ENCODE data around the gene IL12A.

The IL12A gene

DNA sequence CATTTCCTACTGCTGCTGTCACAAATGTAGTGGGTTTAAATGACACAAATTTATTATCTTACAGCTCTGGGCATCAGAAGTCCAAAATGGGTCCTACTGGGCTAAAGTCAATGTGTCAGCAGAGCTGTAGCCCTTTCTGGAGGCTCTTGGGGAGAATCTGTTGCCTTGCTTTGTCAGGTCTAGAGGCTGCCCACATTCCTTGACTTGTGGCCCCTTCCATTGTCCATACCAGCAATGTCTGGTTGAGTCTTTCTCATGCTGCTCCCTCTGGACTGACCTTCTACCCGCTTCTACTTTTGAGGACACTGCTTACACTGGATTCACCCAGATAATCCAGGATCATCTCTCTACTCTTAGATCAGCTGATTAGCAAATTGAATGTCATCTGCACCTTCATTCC, 3.0 kb downstream of the IL12A start:
- H3K36me3 ChIP-seq (ENCODE audit: control insufficient read depth, insufficient read depth, low read length), result no peaks in the 10 kb centered on the region
- H3K27ac ChIP-seq (ENCODE audit: low read depth, low read length), result no peak overlapping the region
- no peak overlapping the region for H3K4me3 ChIP-seq (ENCODE audit: low read depth, low read length)
- H3K9me3 ChIP-seq (ENCODE audit: control insufficient read depth, insufficient read depth, low read length), result peaks cover 4% of the 10 kb centered on the region; the same call in 1 of the 2 replicates
- peaks cover 12% of the 10 kb centered on the region; the same call in 1 of the 2 replicates for H3K27me3 ChIP-seq (ENCODE audit: control insufficient read depth, insufficient read depth, low read length)
- H3K9ac ChIP-seq (ENCODE audit: low read depth, low read length), result no peak overlapping the region
- peaks cover 28% of the 10 kb centered on the region for H3K4me1 ChIP-seq (ENCODE audit: control insufficient read depth, insufficient read depth, low read length)

DNA sequence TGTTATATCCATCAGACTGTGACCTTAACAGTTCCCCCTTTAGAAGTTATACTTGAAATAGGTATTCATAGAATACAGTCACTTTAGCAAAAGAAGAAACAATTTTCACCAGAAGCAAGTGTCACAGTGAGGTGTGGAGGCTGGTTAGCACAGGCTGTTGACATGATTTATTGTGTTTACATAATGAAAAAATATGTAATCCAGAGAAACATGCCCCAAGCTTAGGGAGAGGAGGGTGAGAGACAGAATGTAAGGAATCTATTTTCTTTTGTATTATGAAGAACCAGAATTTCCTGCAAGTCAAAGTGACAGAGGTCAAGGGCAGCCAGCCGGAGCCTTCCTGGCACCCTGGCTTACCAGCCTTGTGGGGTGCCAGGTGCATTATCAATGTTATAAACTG, 4.0 kb downstream of the IL12A start:
- Histone ChIP-seq H3K4me1 (ENCODE audit: control insufficient read depth, insufficient read depth, low read length) (peaks cover 28% of the 10 kb centered on the region), H3K4me3 (ENCODE audit: low read depth, low read length) (no peak overlapping the region), H3K36me3 (ENCODE audit: control insufficient read depth, insufficient read depth, low read length) (no peaks in the 10 kb centered on the region), H3K27me3 (ENCODE audit: control insufficient read depth, insufficient read depth, low read length) (peaks cover 12% of the 10 kb centered on the region; the same call in 1 of the 2 replicates), H3K9ac (ENCODE audit: low read depth, low read length) (no peak overlapping the region), H3K9me3 (ENCODE audit: control insufficient read depth, insufficient read depth, low read length) (no peaks in the 10 kb centered on the region), H3K27ac (ENCODE audit: low read depth, low read length) (no peak overlapping the region)

- peaks cover 24% of the 10 kb centered on the region for H3K4me1 ChIP-seq (ENCODE audit: control insufficient read depth, insufficient read depth, low read length)
Measured at GRCh38 chr3:159994182-159994581, 5.5 kb downstream of the IL12A start.

DNA sequence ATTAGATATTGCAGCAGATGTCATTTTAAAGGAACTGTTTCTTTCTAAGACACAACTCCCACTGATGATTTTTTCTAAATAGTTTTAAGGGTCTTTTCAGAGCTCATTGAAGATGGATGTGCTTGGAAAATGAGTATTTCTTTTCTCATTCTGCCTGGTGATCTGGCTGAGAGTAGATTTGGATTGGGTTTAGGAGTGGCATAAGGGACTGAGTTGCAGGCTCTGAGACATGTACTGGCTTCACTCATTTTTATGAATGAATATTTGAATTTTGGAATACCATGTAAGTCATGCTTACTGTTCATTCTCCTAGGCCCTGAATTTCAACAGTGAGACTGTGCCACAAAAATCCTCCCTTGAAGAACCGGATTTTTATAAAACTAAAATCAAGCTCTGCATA, 6.5 kb downstream of the IL12A start:
- H3K4me1 ChIP-seq (ENCODE audit: control insufficient read depth, insufficient read depth, low read length), result peaks cover 24% of the 10 kb centered on the region
- no peak overlapping the region for H3K27ac ChIP-seq (ENCODE audit: low read depth, low read length)
- no peaks in the 10 kb centered on the region for H3K27me3 ChIP-seq (ENCODE audit: control insufficient read depth, insufficient read depth, low read length)
- H3K9me3 ChIP-seq (ENCODE audit: control insufficient read depth, insufficient read depth, low read length), result no peaks in the 10 kb centered on the region
- H3K36me3 ChIP-seq (ENCODE audit: control insufficient read depth, insufficient read depth, low read length), result no peaks in the 10 kb centered on the region
- no peak overlapping the region for H3K9ac ChIP-seq (ENCODE audit: low read depth, low read length)
- no peak overlapping the region for H3K4me3 ChIP-seq (ENCODE audit: low read depth, low read length)

More at GRCh38 chr3:159994182-159994581, 5.5 kb downstream of the IL12A start:
- Histone ChIP-seq H3K9me3 (ENCODE audit: control insufficient read depth, insufficient read depth, low read length) (no peaks in the 10 kb centered on the region), H3K27ac (ENCODE audit: low read depth, low read length) (no peak overlapping the region), H3K4me3 (ENCODE audit: low read depth, low read length) (no peak overlapping the region; the same call in 1 of the 2 replicates), H3K36me3 (ENCODE audit: control insufficient read depth, insufficient read depth, low read length) (no peaks in the 10 kb centered on the region), H3K9ac (ENCODE audit: low read depth, low read length) (no peak overlapping the region), H3K27me3 (ENCODE audit: control insufficient read depth, insufficient read depth, low read length) (peaks cover 8% of the 10 kb centered on the region; the same call in 1 of the 2 replicates)

- H3K9ac ChIP-seq (ENCODE audit: low read depth, low read length), result no peak overlapping the region
- no peak overlapping the region for H3K27ac ChIP-seq (ENCODE audit: low read depth, low read length)
- H3K36me3 ChIP-seq (ENCODE audit: control insufficient read depth, insufficient read depth, low read length), result no peaks in the 10 kb centered on the region
- no peak overlapping the region for H3K4me3 ChIP-seq (ENCODE audit: low read depth, low read length)
- peaks cover 25% of the 10 kb centered on the region for H3K4me1 ChIP-seq (ENCODE audit: control insufficient read depth, insufficient read depth, low read length)
- no peaks in the 10 kb centered on the region for H3K27me3 ChIP-seq (ENCODE audit: control insufficient read depth, insufficient read depth, low read length)
- H3K9me3 ChIP-seq (ENCODE audit: control insufficient read depth, insufficient read depth, low read length), result no peaks in the 10 kb centered on the region
Measured at GRCh38 chr3:159996018-159996417, 7.4 kb downstream of the IL12A start.

DNA sequence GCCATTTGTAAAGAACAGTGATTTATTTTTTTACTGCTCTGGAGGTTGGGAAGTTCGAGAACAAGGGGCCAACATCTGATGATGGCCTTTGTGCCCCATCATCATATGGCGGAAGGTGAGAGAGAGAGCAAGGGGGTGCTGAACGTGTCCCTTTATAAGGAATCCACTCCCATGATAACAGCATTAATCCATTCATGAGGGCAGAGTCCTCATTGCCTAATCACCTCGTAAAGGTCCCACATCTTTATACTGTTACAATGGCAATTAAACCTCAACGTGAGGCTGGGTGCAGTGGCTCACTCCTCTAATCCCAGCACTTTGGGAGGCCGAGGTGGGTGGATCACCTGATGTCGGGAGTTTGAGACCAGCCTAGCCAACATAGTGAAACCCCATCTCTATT, 8.3 kb downstream of the IL12A start:
- Histone ChIP-seq H3K27me3 (ENCODE audit: control insufficient read depth, insufficient read depth, low read length) (no peaks in the 10 kb centered on the region), H3K9ac (ENCODE audit: low read depth, low read length) (no peak overlapping the region), H3K27ac (ENCODE audit: low read depth, low read length) (no peak overlapping the region), H3K36me3 (ENCODE audit: control insufficient read depth, insufficient read depth, low read length) (no peaks in the 10 kb centered on the region), H3K9me3 (ENCODE audit: control insufficient read depth, insufficient read depth, low read length) (no peaks in the 10 kb centered on the region), H3K4me1 (ENCODE audit: control insufficient read depth, insufficient read depth, low read length) (peaks cover 35% of the 10 kb centered on the region), H3K4me3 (ENCODE audit: low read depth, low read length) (no peak overlapping the region)

DNA sequence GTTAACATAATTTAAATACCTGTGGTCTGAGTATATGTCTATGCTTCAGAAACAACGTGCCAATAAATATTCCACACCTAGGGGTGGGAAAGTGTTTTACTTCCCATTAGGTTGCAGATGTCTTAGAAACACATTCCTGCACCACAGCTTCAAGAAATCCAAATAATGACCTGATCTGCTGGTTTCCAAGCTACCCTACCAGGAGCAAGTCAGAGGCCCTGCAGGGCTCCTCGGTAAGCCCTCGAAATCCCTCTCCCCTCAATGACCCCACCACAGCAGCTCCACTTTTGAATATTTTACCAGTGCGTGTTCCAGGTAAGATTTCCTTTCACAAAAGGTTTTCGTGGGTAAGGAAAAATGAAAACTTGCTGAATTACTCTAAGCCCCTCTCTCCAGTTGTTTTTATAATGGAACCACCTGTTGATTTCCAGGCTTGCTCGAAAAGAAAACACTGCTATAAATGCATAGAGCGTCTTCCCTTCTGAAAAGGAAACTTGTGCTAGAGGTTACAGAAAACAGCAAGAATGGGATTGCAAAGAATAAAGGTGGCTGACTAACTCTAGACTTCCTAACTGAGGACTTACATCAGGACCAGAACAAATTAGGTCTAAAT, 12.6 kb downstream of the IL12A start:
- Histone ChIP-seq H3K9me3 (ENCODE audit: control insufficient read depth, insufficient read depth, low read length) (no peaks in the 10 kb centered on the region), H3K27me3 (ENCODE audit: control insufficient read depth, insufficient read depth, low read length) (no peaks in the 10 kb centered on the region), H3K4me3 (ENCODE audit: low read depth, low read length) (no peak overlapping the region), H3K9ac (ENCODE audit: low read depth, low read length) (no peak overlapping the region), H3K36me3 (ENCODE audit: control insufficient read depth, insufficient read depth, low read length) (no peaks in the 10 kb centered on the region), H3K4me1 (ENCODE audit: control insufficient read depth, insufficient read depth, low read length) (peaks cover 11% of the 10 kb centered on the region), H3K27ac (ENCODE audit: low read depth, low read length) (peak overlapping the region; percentile 52)

DNA sequence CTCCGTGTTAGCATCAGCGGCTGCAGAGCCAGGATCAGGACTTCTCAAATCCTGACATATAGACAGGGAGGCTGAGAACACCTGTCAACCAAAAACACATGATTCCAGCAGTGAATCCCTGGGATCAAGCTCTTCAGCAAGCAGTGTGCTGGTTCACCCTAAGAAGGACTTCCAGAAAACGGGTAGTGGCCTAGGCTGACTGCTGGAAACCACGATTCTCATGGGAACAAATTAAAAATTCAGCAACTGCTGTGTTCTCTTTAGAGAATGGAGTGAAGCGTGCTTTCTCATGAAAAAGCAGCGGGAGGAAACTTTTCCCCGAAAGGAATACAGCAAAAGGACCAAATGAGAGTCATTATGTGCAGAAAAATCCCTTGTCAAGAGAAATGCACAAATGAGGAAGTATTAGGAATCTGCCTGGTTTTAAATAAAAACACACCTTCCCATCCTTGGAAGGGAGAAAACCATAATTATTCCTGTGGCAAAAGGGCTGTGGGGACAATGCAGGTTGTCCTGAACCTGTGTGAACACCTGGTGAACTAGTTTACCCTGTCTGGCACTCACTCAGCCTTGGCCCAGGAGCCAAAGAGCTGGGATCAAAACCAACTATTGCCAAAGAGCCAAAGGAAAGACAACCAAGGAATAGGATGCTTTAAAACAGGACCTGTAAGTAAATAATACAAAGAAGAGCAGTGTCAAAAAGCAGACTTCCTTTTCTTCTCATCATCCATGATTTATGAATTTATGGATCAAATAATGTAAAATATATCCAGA, 13.4 kb downstream of the IL12A start:
- Histone ChIP-seq H3K27ac (ENCODE audit: low read depth, low read length) (peak overlapping the region; percentile 52), H3K9me3 (ENCODE audit: control insufficient read depth, insufficient read depth, low read length) (no peaks in the 10 kb centered on the region), H3K4me1 (ENCODE audit: control insufficient read depth, insufficient read depth, low read length) (peaks cover 11% of the 10 kb centered on the region), H3K4me3 (ENCODE audit: low read depth, low read length) (no peak overlapping the region), H3K9ac (ENCODE audit: low read depth, low read length) (no peak overlapping the region), H3K36me3 (ENCODE audit: control insufficient read depth, insufficient read depth, low read length) (no peaks in the 10 kb centered on the region), H3K27me3 (ENCODE audit: control insufficient read depth, insufficient read depth, low read length) (no peaks in the 10 kb centered on the region)

DNA sequence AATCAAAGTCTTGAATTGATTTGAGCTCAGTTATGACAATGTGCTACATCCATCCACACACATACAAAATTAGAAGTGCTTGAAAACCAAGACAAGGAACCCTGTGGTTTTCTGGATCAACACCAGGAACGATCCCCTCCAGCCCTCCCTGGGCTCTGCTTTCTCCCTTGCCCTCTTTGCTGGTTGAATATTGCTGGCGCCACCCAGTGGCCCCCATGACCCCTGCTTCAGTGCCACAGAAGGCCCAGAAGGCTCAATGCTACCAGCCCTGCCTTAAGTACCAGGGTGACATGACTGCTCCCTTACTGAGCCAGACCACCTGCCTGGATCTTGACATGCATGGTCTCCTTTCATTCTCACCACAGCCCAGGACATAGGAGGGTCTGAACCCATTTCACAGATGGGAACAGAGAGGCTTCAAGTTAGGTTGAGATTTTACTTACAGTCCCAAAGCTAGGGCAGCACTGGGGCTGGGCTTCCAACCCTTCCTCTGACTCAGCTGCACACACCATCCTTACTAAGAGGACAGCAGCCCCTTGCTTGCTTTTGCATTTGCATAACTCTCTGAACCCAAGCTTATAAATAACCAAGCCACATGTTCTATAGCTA, 15.0 kb downstream of the IL12A start:
- H3K9ac ChIP-seq (ENCODE audit: low read depth, low read length), result no peak overlapping the region
- H3K9me3 ChIP-seq (ENCODE audit: control insufficient read depth, insufficient read depth, low read length), result no peaks in the 10 kb centered on the region
- H3K27ac ChIP-seq (ENCODE audit: low read depth, low read length), result no peak overlapping the region
- no peaks in the 10 kb centered on the region for H3K36me3 ChIP-seq (ENCODE audit: control insufficient read depth, insufficient read depth, low read length)
- H3K4me1 ChIP-seq (ENCODE audit: control insufficient read depth, insufficient read depth, low read length), result peaks cover 11% of the 10 kb centered on the region
- H3K27me3 ChIP-seq (ENCODE audit: control insufficient read depth, insufficient read depth, low read length), result no peaks in the 10 kb centered on the region
- H3K4me3 ChIP-seq (ENCODE audit: low read depth, low read length), result no peak overlapping the region

DNA sequence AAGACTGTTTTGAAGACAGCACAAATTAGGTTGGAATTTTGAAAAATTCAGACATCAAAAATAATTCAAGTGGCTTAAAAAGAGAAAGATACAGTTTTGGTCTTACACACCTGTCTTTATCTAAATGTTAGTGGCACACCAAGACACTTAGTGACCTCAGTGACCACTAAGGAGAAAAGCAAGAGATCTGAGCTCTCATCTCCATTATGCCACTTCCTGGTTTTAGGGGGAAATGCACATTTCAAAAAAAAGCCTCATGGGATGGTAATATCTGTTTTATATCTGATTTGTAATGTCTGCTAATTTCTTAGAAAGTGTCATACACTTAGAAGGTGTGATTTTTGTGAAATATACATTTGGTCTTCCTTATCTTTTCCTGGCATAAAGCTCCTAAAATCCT, 16.4 kb downstream of the IL12A start:
- H3K27ac ChIP-seq (ENCODE audit: low read depth, low read length), result no peak overlapping the region
- H3K27me3 ChIP-seq (ENCODE audit: control insufficient read depth, insufficient read depth, low read length), result no peaks in the 10 kb centered on the region
- no peaks in the 10 kb centered on the region for H3K36me3 ChIP-seq (ENCODE audit: control insufficient read depth, insufficient read depth, low read length)
- H3K9ac ChIP-seq (ENCODE audit: low read depth, low read length), result no peak overlapping the region
- H3K4me1 ChIP-seq (ENCODE audit: control insufficient read depth, insufficient read depth, low read length), result peaks cover 11% of the 10 kb centered on the region
- no peak overlapping the region for H3K4me3 ChIP-seq (ENCODE audit: low read depth, low read length)
- H3K9me3 ChIP-seq (ENCODE audit: control insufficient read depth, insufficient read depth, low read length), result no peaks in the 10 kb centered on the region
